CD4-positive, alpha-beta memory T cell (primary cell): ENCODE measurements around the gene DPCD. TPM values are rescaled to one million over a fixed set of nuclear protein-coding genes. Genes with fewer than 3 reads are reported as not detected.
A peak's percentile ranks its signal among the peaks of the same experiment; 100 is the strongest.

ENCODE experiments used
- CTCF ChIA-PET: fragments of 350-600 bp; sonication (Branson Sonifier 250); formaldehyde crosslinking; loops from one replicate; lab custom pipeline; 2021; ENCODE audit warnings: inconsistent platforms; ENCODE audit not compliant: partially characterized antibody; lab: Charles Lee
- POLR2A ChIA-PET: fragments of 350-600 bp; sonication (Branson Sonifier 250); formaldehyde crosslinking; loops from one replicate; lab custom pipeline; 2021; ENCODE audit not compliant: partially characterized antibody; lab: Charles Lee
- DNase-seq, 5 donors: peaks; one replicate each; pipeline versions ENCODE4 v3.0.0 to v3.0.0-alpha.2; 2020 to 2022; ENCODE audit warnings: mixed read lengths in 1 of 5
- H3K27ac ChIP-seq: one replicate; pipeline ENCODE4 v1.7.0; 2013; ENCODE audit warnings: low read depth, low read length
- H3K27me3 ChIP-seq: 2 replicates; pipeline ENCODE4 v1.7.0; 2013; ENCODE audit warnings: mild to moderate bottlenecking, low read length, moderate library complexity; ENCODE audit not compliant: insufficient read depth
- H3K36me3 ChIP-seq: 2 replicates; pipeline ENCODE4 v1.7.0; 2013; ENCODE audit warnings: mild to moderate bottlenecking, low read length, moderate library complexity; ENCODE audit not compliant: insufficient read depth
- H3K4me1 ChIP-seq: 2 replicates; pipeline ENCODE4 v1.7.0; 2013; ENCODE audit warnings: mild to moderate bottlenecking, low read length, moderate library complexity; ENCODE audit not compliant: insufficient read depth
- H3K4me3 ChIP-seq, 2 donors: one replicate each; pipeline ENCODE4 v1.7.0; 2013; ENCODE audit warnings: low read length in 2 of 2, mild to moderate bottlenecking in 1 of 2
- H3K9me3 ChIP-seq, 2 donors: one replicate each; pipeline ENCODE4 v1.7.0; 2013; ENCODE audit warnings: low read length in 2 of 2, control low read depth in 1 of 2; ENCODE audit not compliant: control insufficient read depth in 1 of 2
- H3K27ac Mint-ChIP-seq, 7 donors: one replicate each; pipeline ENCODE4 v1.8.0; 2020 to 2021; ENCODE audit warnings: mixed read lengths in 7 of 7, mild to moderate bottlenecking in 6 of 7, inconsistent platforms in 3 of 7, moderate library complexity in 3 of 7
- H3K27me3 Mint-ChIP-seq, 2 donors: one replicate each; pipeline ENCODE4 v1.8.0; 2020 to 2021; ENCODE audit warnings: mixed read lengths in 2 of 2
- H3K36me3 Mint-ChIP-seq, 2 donors: one replicate each; pipeline ENCODE4 v1.8.0; 2020 to 2021; ENCODE audit warnings: mixed read lengths in 2 of 2, inconsistent platforms in 1 of 2, mild to moderate bottlenecking in 1 of 2
- H3K4me1 Mint-ChIP-seq, 4 donors: one replicate each; pipeline ENCODE4 v1.8.0; 2020 to 2021; ENCODE audit warnings: mixed read lengths in 4 of 4, mild to moderate bottlenecking in 1 of 4
- H3K4me3 Mint-ChIP-seq, 8 donors: one replicate each; pipeline ENCODE4 v1.8.0; 2020 to 2021; ENCODE audit warnings: mixed read lengths in 8 of 8, mild to moderate bottlenecking in 7 of 8, moderate library complexity in 6 of 8, inconsistent platforms in 3 of 8
- H3K9me3 Mint-ChIP-seq, 8 donors: one replicate each; pipeline ENCODE4 v1.8.0; 2020 to 2021; ENCODE audit warnings: mixed read lengths in 8 of 8, mild to moderate bottlenecking in 5 of 8, inconsistent platforms in 3 of 8, moderate library complexity in 1 of 8
- intact Hi-C: fragments of 100-400 bp; cut with micrococcal nuclease; formaldehyde crosslinking; loops from one replicate; pipeline ENCODE4 v1.15.1; 2023
- polyA plus RNA-seq, 2 donors: library from polyadenylated mRNA; unstranded; fragments of 300-500 nt; fragmentation: Illumina TruSeq; gene quantifications; one replicate each; pipeline ENCODE4 v1.2.3, GENCODE V29; 2021
- total RNA-seq, 2 experiments: library from RNA; stranded (reverse); gene quantifications; one replicate each; pipeline ENCODE4 v1.2.3, GENCODE V29; 2021

Gene DPCD
- total and polyA plus RNA-seq, 4 experiments from 2014 or later: 1.0 to 1.9 (median 1.3) TPM

DNA sequence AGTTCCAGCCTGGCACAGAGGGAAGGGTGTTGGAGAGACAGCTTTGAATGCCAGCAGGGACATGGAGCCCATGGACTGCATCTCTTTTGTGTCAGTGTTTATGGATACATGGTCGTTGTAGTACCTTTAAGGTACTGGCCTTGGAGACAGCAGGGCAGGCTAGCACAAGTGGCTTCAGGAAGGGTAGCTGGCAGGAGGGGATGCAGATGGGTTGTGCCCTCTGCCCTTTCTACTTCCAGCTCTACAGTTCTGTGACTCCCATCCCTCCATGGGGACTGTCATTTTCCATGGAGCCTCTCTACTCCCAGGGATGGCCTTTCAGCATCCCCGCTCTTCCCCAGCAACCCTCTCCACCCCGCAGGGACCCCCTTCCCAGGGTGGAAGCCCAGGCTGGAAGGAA, 25.1 kb upstream of the DPCD start:
- Histone ChIP-seq H3K9me3 (no peaks in the 10 kb centered on the region), H3K27me3 (no peaks in the 10 kb centered on the region), H3K27ac (no peak overlapping the region), H3K4me3 (no peak overlapping the region), H3K4me1 (peaks cover 18% of the 10 kb centered on the region), H3K36me3 (no peaks in the 10 kb centered on the region)
- Mint-ChIP-seq H3K36me3 (no peaks in the 10 kb centered on the region), H3K4me3 (no peak overlapping the region), H3K27me3 (peaks cover 27 to 46% of the 10 kb centered on the region in 2 donors), H3K4me1 (peaks cover 11 to 25% (median 16%) of the 10 kb centered on the region in 4 donors), H3K9me3 (peaks cover 0 to 5% (median 0%) of the 10 kb centered on the region in 8 donors), H3K27ac (no peak overlapping the region)
- no peak for DNase-seq
- intact Hi-C loops: no loop called here
- CTCF ChIA-PET: interaction anchor here (2.6 kb wide), 1 partner anchor 8 kb away, joined by 9 read pairs; no protein-coding TSS in a partner anchor
- POLR2A ChIA-PET: no interaction called here

DNA sequence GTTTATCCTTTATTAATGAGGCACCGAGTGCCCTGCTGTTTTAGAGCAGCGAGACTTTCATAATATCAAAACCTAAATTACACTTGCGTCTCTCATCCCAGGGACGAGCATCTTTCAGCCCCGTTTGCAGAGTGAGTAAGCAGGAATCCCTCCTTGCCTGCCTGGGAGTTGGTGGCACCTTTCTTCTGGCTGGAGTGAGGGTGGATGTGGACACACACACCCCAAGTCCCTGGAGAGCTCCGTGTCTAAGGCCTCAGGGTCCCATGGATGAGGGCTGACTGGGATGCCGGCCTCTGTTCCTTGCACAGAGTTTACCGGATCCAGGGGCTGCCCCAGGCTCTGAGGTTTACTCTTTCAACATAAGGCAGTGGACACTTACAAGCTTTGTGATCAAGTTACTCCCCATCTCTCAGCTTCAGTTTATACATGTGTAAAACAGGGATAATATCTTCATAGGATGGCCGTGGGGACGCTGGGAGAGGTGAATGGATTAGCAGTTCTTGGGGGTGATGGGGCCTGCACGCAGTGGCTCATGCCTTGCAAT, 24.6 kb upstream of the DPCD start:
- H3K27ac ChIP-seq: no peak overlapping the region
- CTCF ChIA-PET: no interaction called here
- peaks cover 31 to 51% of the 10 kb centered on the region in 2 donors for H3K27me3 Mint-ChIP-seq
- POLR2A ChIA-PET: no interaction called here
- H3K4me1 ChIP-seq: peaks cover 13% of the 10 kb centered on the region
- peaks cover 2% of the 10 kb centered on the region for H3K27me3 ChIP-seq
- no peak overlapping the region for H3K4me3 ChIP-seq
- intact Hi-C loops: no loop called here
- peaks cover 6 to 25% (median 10%) of the 10 kb centered on the region in 4 donors for H3K4me1 Mint-ChIP-seq
- H3K4me3 Mint-ChIP-seq: no peak overlapping the region
- no peak for DNase-seq
- no peaks in the 10 kb centered on the region for H3K9me3 ChIP-seq
- H3K9me3 Mint-ChIP-seq: peaks cover 0 to 5% (median 0%) of the 10 kb centered on the region in 8 donors
- no peak overlapping the region for H3K27ac Mint-ChIP-seq
- no peaks in the 10 kb centered on the region for H3K36me3 Mint-ChIP-seq
- no peaks in the 10 kb centered on the region for H3K36me3 ChIP-seq

DNA sequence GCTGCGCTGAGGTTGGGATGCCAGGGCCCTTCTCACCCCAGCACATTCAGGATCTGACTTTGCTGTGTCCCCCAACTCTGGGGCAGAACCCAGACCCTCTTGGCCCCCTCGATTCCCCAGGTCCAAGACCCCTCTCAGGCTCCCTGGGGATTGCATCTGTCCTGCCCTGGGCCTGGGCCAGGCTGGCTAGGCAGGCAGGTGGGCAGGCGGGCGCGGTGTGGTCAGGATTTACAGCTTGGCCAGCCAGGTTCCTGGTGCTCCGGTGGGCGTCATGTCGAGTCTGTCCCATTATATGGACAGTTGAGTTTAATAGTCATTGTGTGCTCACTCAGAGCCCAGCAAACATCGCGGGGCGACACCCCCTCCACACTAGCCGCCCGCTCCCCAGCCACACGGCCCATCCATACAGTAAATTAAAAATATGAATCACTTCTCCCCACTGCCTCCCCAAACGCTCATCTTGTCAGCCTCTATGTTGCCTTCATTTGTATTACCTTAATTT, 23.6 kb upstream of the DPCD start:
- Mint-ChIP-seq H3K4me1 (peaks cover 4 to 26% (median 7%) of the 10 kb centered on the region in 4 donors), H3K36me3 (no peaks in the 10 kb centered on the region), H3K27ac (no peak overlapping the region), H3K4me3 (no peak overlapping the region), H3K27me3 (peaks cover 33 to 59% of the 10 kb centered on the region in 2 donors), H3K9me3 (peaks cover 0 to 3% (median 0%) of the 10 kb centered on the region in 8 donors)
- Histone ChIP-seq H3K27me3 (peaks cover 9% of the 10 kb centered on the region), H3K9me3 (no peaks in the 10 kb centered on the region), H3K27ac (no peak overlapping the region), H3K4me1 (peaks cover 11% of the 10 kb centered on the region), H3K4me3 (no peak overlapping the region), H3K36me3 (no peaks in the 10 kb centered on the region)
- POLR2A ChIA-PET: no interaction called here
- CTCF ChIA-PET: no interaction called here
- intact Hi-C loops: no loop called here
- DNase-seq: no peak

DNA sequence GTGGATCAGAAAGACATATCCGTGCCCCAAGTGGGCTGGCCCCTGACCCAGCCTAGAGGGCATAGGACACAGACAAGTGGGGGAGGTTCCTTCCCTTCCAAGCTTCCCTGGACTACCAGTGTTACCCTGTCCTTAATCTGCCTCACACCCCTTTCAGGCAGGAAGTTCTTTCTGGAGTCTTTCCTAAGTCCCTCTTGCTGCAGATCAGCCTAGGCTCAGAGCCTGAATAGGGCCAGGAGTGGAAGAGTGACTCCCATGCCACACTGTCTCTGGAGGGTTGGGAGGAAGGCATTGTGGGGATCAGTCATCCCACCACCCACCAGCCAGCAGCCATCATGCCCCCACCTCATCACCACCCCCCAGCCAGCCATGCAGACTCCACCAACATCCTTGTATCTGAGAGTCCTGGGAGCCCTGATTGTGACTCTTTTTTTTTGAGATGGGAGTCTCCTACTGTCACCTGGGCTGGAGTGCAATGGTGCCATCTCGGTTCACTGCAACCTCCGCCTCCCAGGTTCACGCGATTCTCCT, 22.7 kb upstream of the DPCD start:
- Histone ChIP-seq H3K36me3 (no peaks in the 10 kb centered on the region), H3K4me3 (no peak overlapping the region), H3K27me3 (peaks cover 13% of the 10 kb centered on the region), H3K9me3 (no peaks in the 10 kb centered on the region), H3K4me1 (peaks cover 18% of the 10 kb centered on the region), H3K27ac (no peak overlapping the region)
- intact Hi-C loops: no loop called here
- peaks cover 33 to 62% of the 10 kb centered on the region in 2 donors for H3K27me3 Mint-ChIP-seq
- ChIA-PET CTCF (no interaction called here), POLR2A (no interaction called here)
- no peaks in the 10 kb centered on the region for H3K36me3 Mint-ChIP-seq
- H3K9me3 Mint-ChIP-seq: peaks cover 0 to 2% (median 0%) of the 10 kb centered on the region in 8 donors
- peaks cover 6 to 28% (median 9%) of the 10 kb centered on the region in 4 donors for H3K4me1 Mint-ChIP-seq
- no peak for DNase-seq
- H3K27ac Mint-ChIP-seq: no peak overlapping the region
- H3K4me3 Mint-ChIP-seq: no peak overlapping the region

DNA sequence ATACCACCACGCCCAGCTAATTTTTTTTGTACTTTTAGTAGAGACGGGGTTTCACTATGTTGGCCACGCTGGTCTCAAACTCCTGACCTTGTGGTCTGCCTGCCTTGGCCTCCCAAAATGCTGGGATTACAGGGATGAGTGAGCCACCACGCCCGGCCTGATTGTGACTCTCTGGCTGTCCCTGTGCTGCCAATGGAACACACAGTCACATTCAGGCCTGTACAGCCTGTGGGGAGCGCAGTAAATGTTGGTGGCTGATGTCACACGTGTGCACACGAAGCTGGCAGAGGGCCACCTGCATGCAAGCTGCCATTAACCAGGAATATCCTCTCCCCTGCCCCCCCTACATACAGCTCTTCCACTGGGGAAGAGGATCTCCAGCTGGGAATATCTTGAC, 22.2 kb upstream of the DPCD start:
- H3K9me3 ChIP-seq: no peaks in the 10 kb centered on the region
- intact Hi-C loops: no loop called here
- peaks cover 33 to 62% of the 10 kb centered on the region in 2 donors for H3K27me3 Mint-ChIP-seq
- peaks cover 13% of the 10 kb centered on the region for H3K27me3 ChIP-seq
- H3K36me3 ChIP-seq: no peaks in the 10 kb centered on the region
- peaks cover 21% of the 10 kb centered on the region for H3K4me1 ChIP-seq
- no peak overlapping the region for H3K27ac Mint-ChIP-seq
- H3K36me3 Mint-ChIP-seq: no peaks in the 10 kb centered on the region
- POLR2A ChIA-PET: no interaction called here
- H3K27ac ChIP-seq: no peak overlapping the region
- no peak for DNase-seq
- CTCF ChIA-PET: interaction anchor here (1.6 kb wide), 1 partner anchor 351 kb away, joined by 5 read pairs; no protein-coding TSS in a partner anchor
- no peak overlapping the region for H3K4me3 ChIP-seq
- H3K4me1 Mint-ChIP-seq: peaks cover 6 to 28% (median 9%) of the 10 kb centered on the region in 4 donors
- H3K9me3 Mint-ChIP-seq: peaks cover 0 to 2% (median 0%) of the 10 kb centered on the region in 8 donors
- no peak overlapping the region for H3K4me3 Mint-ChIP-seq

DNA sequence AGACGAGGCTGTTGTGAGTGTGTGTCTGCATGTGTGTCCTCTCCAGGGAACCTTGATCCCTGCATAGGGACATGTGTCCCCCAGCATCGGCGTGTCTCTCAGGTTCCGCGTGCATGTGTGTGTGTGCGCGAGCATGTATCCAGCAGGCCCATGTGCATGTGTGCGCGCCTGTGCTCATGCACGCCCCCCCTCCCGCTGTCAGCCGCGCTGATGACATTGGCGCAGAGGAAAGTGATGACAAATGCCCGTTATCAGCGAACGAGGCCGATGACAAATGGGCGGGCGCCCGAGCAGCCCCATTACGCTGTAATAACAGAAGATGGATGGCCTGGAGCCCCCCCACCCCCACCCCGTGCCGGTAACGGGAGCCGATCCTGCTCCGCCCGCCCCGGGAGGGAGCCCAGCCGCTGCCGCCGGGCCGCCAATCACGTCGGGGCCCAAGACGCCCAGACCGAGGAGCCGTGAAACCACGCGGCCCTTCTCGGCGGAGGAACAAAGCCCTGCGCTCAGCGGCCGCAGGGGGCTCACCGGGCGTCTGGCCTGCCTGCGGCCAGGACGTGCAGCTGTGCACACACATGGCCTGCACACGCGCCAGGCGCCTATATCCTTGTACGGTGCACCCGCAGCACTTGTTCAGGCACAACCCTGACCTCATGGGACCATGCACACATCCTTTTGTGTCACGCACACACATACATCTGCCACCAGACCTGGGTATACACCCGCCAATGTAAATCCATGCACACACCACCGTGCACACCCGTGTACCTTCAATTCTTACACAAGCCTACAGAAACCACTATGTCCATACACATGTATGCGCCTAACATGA, 21.6 kb upstream of the DPCD start:
- Mint-ChIP-seq H3K36me3 (no peaks in the 10 kb centered on the region), H3K4me1 (peaks cover 6 to 28% (median 9%) of the 10 kb centered on the region in 4 donors), H3K27me3 (peaks cover 33 to 62% of the 10 kb centered on the region in 2 donors), H3K4me3 (peak overlapping the region in 4 of 8 donors; percentile 5 to 40 (median 18)), H3K27ac (no peak overlapping the region), H3K9me3 (peaks cover 0 to 2% (median 0%) of the 10 kb centered on the region in 8 donors)
- ChIA-PET CTCF (interaction anchor here (1.6 kb wide), 1 partner anchor 352 kb away, joined by 5 read pairs; no protein-coding TSS in a partner anchor), POLR2A (no interaction called here)
- Histone ChIP-seq H3K4me3 (no peak overlapping the region), H3K27ac (no peak overlapping the region), H3K4me1 (peaks cover 21% of the 10 kb centered on the region), H3K36me3 (no peaks in the 10 kb centered on the region), H3K27me3 (peaks cover 13% of the 10 kb centered on the region), H3K9me3 (no peaks in the 10 kb centered on the region)
- intact Hi-C loops: no loop called here
- no peak for DNase-seq
